Duodenal mucosa (tissue), 2 donors: ENCODE data around the gene NFATC2.

Source experiments
- H3K27ac ChIP-seq: one replicate; pipeline ENCODE4 v1.7.0; 2013; ENCODE audit warnings: low read depth, low read length
- H3K27me3 ChIP-seq, 2 donors: one replicate each; pipeline ENCODE4 v1.7.0; 2013; ENCODE audit warnings: low read length in 2 of 2, control low read depth in 1 of 2; ENCODE audit not compliant: insufficient read depth in 2 of 2, control insufficient read depth in 1 of 2
- H3K36me3 ChIP-seq, 2 donors: one replicate each; pipeline ENCODE4 v1.7.0; 2013; ENCODE audit warnings: low read length in 2 of 2, control low read depth in 1 of 2; ENCODE audit not compliant: insufficient read depth in 2 of 2, control insufficient read depth in 1 of 2
- H3K4me1 ChIP-seq, 2 donors: one replicate each; pipeline ENCODE4 v1.7.0; 2013; ENCODE audit warnings: low read length in 2 of 2, control low read depth in 1 of 2; ENCODE audit not compliant: insufficient read depth in 2 of 2, control insufficient read depth in 1 of 2
- H3K4me3 ChIP-seq, 2 donors: one replicate each; pipeline ENCODE4 v1.7.0; 2013; ENCODE audit warnings: low read length in 2 of 2, low read depth in 1 of 2
- H3K9ac ChIP-seq, 2 donors: one replicate each; pipeline ENCODE4 v1.7.0; 2013; ENCODE audit warnings: low read length in 2 of 2, low read depth in 1 of 2
- H3K9me3 ChIP-seq, 2 donors: one replicate each; pipeline ENCODE4 v1.7.0; 2013; ENCODE audit warnings: low read length in 2 of 2, control low read depth in 1 of 2; ENCODE audit not compliant: control insufficient read depth in 1 of 2

The NFATC2 gene

DNA sequence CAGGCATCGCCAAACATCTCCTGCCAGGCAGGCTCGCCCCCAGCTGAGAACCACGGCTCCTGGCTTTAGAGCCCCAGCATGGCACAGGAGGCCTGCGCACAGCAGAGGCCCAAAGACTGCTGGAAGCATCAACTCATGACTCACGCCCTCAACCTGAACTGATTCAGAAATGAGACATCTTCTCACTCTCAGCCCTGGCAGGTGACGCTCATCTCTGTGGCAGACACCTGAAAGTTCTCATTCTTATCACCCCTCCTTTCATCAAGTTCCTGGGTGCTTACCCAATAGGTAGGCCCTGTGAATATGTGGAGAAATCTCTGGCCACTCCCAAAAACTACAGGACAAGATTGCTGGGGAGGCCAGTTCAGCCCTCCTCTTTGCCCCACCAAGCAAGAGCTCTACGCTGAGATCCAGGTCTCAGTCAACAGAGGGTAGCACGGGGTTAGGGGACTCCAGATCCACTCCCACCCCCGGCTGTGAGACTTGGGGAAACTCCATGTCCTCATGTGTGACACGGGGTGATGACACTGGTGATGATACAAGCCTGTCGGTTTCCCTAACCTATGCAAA lies 11.3 kb downstream of the NFATC2 start:
- no peaks in the 10 kb centered on the region for H3K27me3 ChIP-seq
- no peaks in the 10 kb centered on the region for H3K36me3 ChIP-seq
- peak overlapping the region in 1 of 2 donors; percentile 12 for H3K9ac ChIP-seq
- H3K27ac ChIP-seq = no peak overlapping the region
- H3K4me1 ChIP-seq = peaks cover 41 to 44% of the 10 kb centered on the region in 2 donors
- no peak overlapping the region for H3K4me3 ChIP-seq
- H3K9me3 ChIP-seq = no peaks in the 10 kb centered on the region

DNA sequence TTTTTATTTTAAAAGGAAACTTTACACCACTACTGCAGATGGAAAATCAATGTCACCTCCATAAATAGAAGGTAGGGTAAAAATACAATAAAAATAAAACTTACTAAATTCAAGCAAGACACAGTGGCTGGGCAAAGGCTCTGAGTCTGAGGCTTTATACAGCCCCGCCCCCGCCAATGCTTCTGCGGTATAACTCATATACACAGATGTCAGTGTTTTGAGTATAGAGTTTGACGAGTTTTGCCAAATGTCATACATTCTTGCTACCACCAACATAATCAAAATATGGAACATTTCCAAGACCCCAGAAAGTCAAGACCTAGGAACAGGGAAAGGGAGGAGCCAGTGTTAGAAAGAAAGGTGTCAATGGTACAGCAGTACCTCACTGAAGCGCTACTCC lies 12.8 kb downstream of the NFATC2 start:
- Histone ChIP-seq H3K36me3 (no peaks in the 10 kb centered on the region), H3K4me3 (no peak overlapping the region), H3K27ac (no peak overlapping the region), H3K9ac (no peak overlapping the region), H3K27me3 (no peaks in the 10 kb centered on the region), H3K4me1 (peaks cover 40 to 48% of the 10 kb centered on the region in 2 donors), H3K9me3 (no peaks in the 10 kb centered on the region)

GRCh38 chr20:51529081-51529681 lies 13.3 kb downstream of the NFATC2 start:
- H3K4me1 ChIP-seq = peaks cover 40 to 48% of the 10 kb centered on the region in 2 donors
- H3K9ac ChIP-seq = no peak overlapping the region
- H3K36me3 ChIP-seq = no peaks in the 10 kb centered on the region
- H3K27ac ChIP-seq = no peak overlapping the region
- H3K27me3 ChIP-seq = no peaks in the 10 kb centered on the region
- H3K4me3 ChIP-seq = peak overlapping the region in 1 of 2 donors; percentile 36
- no peaks in the 10 kb centered on the region for H3K9me3 ChIP-seq

DNA sequence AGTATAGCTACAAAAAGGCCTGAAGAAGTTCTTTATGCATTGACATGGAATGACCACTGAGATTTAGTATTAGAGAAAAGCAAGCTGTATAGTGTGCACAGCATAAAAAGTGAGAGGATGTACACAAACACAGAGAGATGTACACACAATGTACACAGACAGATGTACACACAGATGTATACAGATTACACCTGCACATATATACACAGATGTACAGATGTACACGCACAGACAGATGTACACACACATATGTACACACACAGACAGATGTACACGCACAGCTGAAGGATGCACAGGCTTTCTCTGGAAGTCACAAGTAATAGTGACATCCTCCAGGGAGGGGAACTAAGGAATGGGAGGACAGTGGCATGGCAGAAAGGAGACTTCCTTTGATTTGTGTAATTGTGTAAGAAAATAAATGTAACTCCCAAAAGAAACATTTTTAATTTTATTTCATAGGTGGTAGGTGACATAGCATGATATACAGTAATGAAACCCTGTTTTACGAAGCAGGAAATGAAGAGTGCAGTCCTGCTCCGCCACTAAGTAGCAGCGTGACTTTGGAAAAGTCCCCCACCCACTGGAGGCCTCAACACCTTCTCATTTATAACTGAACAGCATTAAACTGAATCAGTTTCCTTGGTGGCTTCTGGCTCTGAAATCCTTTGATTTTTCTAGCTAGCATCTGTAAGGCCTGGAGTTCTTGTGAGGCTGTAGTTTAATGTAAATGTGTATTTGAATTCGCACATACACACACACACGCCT lies 14.1 kb downstream of the NFATC2 start:
- no peaks in the 10 kb centered on the region for H3K9me3 ChIP-seq
- H3K36me3 ChIP-seq = peaks cover 0 to 2% of the 10 kb centered on the region in 2 donors
- peaks cover 34 to 44% of the 10 kb centered on the region in 2 donors for H3K4me1 ChIP-seq
- H3K27ac ChIP-seq = no peak overlapping the region
- H3K9ac ChIP-seq = no peak overlapping the region
- no peaks in the 10 kb centered on the region for H3K27me3 ChIP-seq
- peak overlapping the region in 1 of 2 donors; percentile 36 for H3K4me3 ChIP-seq

DNA sequence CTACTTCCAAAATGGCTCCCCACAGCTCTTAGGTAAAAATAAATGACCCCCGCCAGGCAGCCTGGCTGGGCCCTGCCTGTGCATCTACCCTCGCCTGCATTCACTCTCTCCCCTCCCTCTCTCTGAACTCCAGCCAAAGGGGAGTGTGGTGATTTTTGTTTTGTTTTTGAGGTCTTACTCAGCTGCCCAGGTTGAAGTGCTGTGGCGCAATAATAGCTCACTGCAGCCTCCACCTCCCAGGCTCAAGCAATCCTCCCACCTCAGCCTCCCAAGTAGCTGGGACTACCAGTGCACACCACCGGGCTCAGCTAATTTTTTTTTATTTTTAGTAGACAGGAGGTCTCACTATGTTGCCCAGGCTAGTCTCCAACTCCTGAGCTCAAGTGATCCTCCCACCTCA lies 15.8 kb downstream of the NFATC2 start:
- H3K4me1 ChIP-seq = peaks cover 21 to 35% of the 10 kb centered on the region in 2 donors
- H3K27ac ChIP-seq = no peak overlapping the region
- H3K27me3 ChIP-seq = no peaks in the 10 kb centered on the region
- peaks cover 0 to 15% of the 10 kb centered on the region in 2 donors for H3K36me3 ChIP-seq
- no peak overlapping the region for H3K9ac ChIP-seq
- no peaks in the 10 kb centered on the region for H3K9me3 ChIP-seq
- no peak overlapping the region for H3K4me3 ChIP-seq

GRCh38 chr20:51526106-51526470 lies 16.4 kb downstream of the NFATC2 start:
- no peaks in the 10 kb centered on the region for H3K27me3 ChIP-seq
- H3K4me3 ChIP-seq = peak overlapping the region; percentile 21 to 30
- peaks cover 0 to 15% of the 10 kb centered on the region in 2 donors for H3K36me3 ChIP-seq
- H3K4me1 ChIP-seq = peaks cover 21 to 35% of the 10 kb centered on the region in 2 donors
- H3K27ac ChIP-seq = no peak overlapping the region
- no peak overlapping the region for H3K9ac ChIP-seq
- H3K9me3 ChIP-seq = no peaks in the 10 kb centered on the region

DNA sequence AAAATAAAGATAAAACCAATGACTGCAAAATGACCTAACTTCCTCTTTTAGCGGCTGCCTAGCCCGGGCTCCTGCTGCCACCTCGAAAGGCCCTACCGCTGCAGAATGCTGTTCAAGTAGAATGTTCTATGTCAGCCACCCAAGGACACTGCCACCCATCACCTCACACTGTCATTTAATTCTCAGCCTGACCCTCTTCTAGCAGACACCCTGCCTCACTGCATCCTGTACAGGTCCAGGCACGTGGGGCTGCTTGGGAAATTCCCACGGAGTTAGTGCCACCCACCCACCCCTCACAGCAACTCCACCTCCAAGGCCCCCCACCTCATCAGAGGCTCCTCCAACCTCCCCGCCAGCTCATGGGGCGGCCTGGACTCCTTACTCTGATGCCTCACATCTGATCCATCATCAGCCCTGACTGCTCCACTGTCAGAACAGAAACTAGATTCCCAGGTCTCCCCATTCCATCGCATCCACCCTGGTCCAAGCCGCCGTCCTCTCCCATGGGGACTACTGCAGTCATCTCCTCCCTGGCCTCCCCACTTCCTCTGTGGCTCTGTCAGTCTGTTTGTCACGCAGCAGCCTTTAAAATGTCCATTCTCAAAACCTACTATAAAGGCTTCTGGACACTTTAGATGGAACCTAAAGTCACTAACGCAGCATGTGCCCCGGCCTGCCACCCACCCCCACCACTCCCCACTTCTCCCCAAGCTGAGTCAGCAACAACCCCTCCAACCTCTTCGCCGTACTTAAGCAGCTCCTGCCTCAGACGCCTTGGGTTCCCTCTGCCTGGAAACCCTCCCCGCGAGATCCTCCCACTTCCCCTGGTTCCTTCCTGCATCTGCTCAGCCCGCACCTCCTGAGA lies 17.0 kb downstream of the NFATC2 start:
- H3K4me1 ChIP-seq = peaks cover 21 to 34% of the 10 kb centered on the region in 2 donors
- H3K27ac ChIP-seq = no peak overlapping the region
- H3K27me3 ChIP-seq = no peaks in the 10 kb centered on the region
- H3K36me3 ChIP-seq = peaks cover 0 to 15% of the 10 kb centered on the region in 2 donors
- H3K4me3 ChIP-seq = peak overlapping the region; percentile 21 to 30
- peak overlapping the region in 1 of 2 donors; percentile 14 for H3K9ac ChIP-seq
- no peaks in the 10 kb centered on the region for H3K9me3 ChIP-seq

- Histone ChIP-seq H3K36me3 (peaks cover 0 to 15% of the 10 kb centered on the region in 2 donors), H3K27ac (no peak overlapping the region), H3K4me3 (no peak overlapping the region), H3K27me3 (no peaks in the 10 kb centered on the region), H3K9me3 (no peaks in the 10 kb centered on the region), H3K9ac (no peak overlapping the region), H3K4me1 (peaks cover 11 to 15% of the 10 kb centered on the region in 2 donors)
Observed at GRCh38 chr20:51523276-51524013, 19.1 kb downstream of the NFATC2 start.

- Histone ChIP-seq H3K4me1 (peaks cover 6 to 11% of the 10 kb centered on the region in 2 donors), H3K27ac (no peak overlapping the region), H3K4me3 (no peak overlapping the region), H3K9me3 (no peaks in the 10 kb centered on the region), H3K27me3 (no peaks in the 10 kb centered on the region), H3K9ac (no peak overlapping the region), H3K36me3 (peaks cover 0 to 16% of the 10 kb centered on the region in 2 donors)
Observed at GRCh38 chr20:51522207-51522606, 20.3 kb downstream of the NFATC2 start.
